CD4-positive, alpha-beta T cell (primary cell): ENCODE measurements around the gene C3orf49. TPM values are rescaled to one million over a fixed set of nuclear protein-coding genes. Genes with fewer than 3 reads are reported as not detected.

Experiments
- ATAC-seq: fragments of 200-7000 bp; cut with Tn5 transposase; one replicate; pipeline ENCODE4 v1.10.0; 2022; ENCODE audit warnings: mild to moderate bottlenecking; ENCODE audit not compliant: poor library complexity
- CTCF ChIA-PET: fragments of 350-600 bp; sonication (Branson Sonifier 250); formaldehyde crosslinking; loops from one replicate; lab custom pipeline; 2021; ENCODE audit warnings: antibody characterized with exemption, inconsistent platforms; lab: Charles Lee
- POLR2A ChIA-PET: fragments of 350-600 bp; sonication (Branson Sonifier 250); formaldehyde crosslinking; loops from one replicate; lab custom pipeline; 2021; ENCODE audit warnings: antibody characterized with exemption, inconsistent platforms; lab: Charles Lee
- DNase-seq, 14 experiments: peaks; one replicate each; pipeline ENCODE4 v3.0.0-alpha.2; 2013 to 2020; ENCODE audit warnings: mixed read lengths in 2 of 14
- H3K27ac ChIP-seq, 2 donors: one replicate each; pipeline versions ENCODE4 v1.5.1 to v1.7.0; 2013; ENCODE audit warnings: low read length in 2 of 2, low read depth in 1 of 2, mild to moderate bottlenecking in 1 of 2
- H3K27me3 ChIP-seq, 2 experiments: 1 replicate in 1 of 2; 2 replicates in 1 of 2; pipeline versions ENCODE4 v1.6.1 to v1.7.0; 2013; ENCODE audit warnings: low read length in 2 of 2, control low read depth in 1 of 2, mild to moderate bottlenecking in 1 of 2, moderate library complexity in 1 of 2; ENCODE audit not compliant: insufficient read depth in 2 of 2, control insufficient read depth in 1 of 2
- H3K36me3 ChIP-seq: one replicate; pipeline ENCODE4 v1.6.1; 2013; ENCODE audit warnings: low read length, control low read depth; ENCODE audit not compliant: insufficient read depth
- H3K4me1 ChIP-seq: one replicate; pipeline ENCODE4 v1.6.1; 2013; ENCODE audit warnings: low read length, control low read depth; ENCODE audit not compliant: insufficient read depth
- H3K4me3 ChIP-seq: one replicate; pipeline ENCODE4 v1.5.1; 2013; ENCODE audit warnings: mild to moderate bottlenecking, low read length, moderate library complexity
- H3K9me3 ChIP-seq, 2 experiments: 1 replicate in 1 of 2; 2 replicates in 1 of 2; pipeline versions ENCODE4 v1.6.1 to v1.7.0; 2013; ENCODE audit warnings: low read length in 2 of 2, mild to moderate bottlenecking in 2 of 2, control low read depth in 1 of 2, moderate library complexity in 1 of 2; ENCODE audit not compliant: control insufficient read depth in 1 of 2, insufficient read depth in 1 of 2
- H3K27ac Mint-ChIP-seq: one replicate; pipeline ENCODE4 v1.8.0; 2020; ENCODE audit warnings: mixed read lengths
- H3K27me3 Mint-ChIP-seq: one replicate; pipeline ENCODE4 v1.8.0; 2021; ENCODE audit warnings: mixed read lengths
- H3K36me3 Mint-ChIP-seq: one replicate; pipeline ENCODE4 v1.8.0; 2021; ENCODE audit warnings: low read depth, mixed read lengths
- H3K4me1 Mint-ChIP-seq: one replicate; pipeline ENCODE4 v1.8.0; 2021; ENCODE audit warnings: low read depth, mixed read lengths
- H3K4me3 Mint-ChIP-seq: one replicate; pipeline ENCODE4 v1.8.0; 2020; ENCODE audit warnings: mild to moderate bottlenecking, mixed read lengths
- H3K9me3 Mint-ChIP-seq: one replicate; pipeline ENCODE4 v1.8.0; 2020; ENCODE audit warnings: mixed read lengths
- intact Hi-C, 2 experiments: fragments of 100-400 bp; cut with DNase I in 1 of 2; cut with micrococcal nuclease in 1 of 2; formaldehyde crosslinking; loops; one replicate each; pipeline versions ENCODE4 v1.15.1 to v1.9.0; 2023 to 2025; cut with DNase I, micrococcal nuclease
- total RNA-seq, 174 experiments: library from RNA in 2 of 174; stranded (reverse) in 2 of 174; gene quantifications; one replicate each; pipeline ENCODE4 v1.2.3 and lab custom pipeline; 2021 to 2026
- TF ChIP-seq, protein P1 (sequence below): fragments of 200-600 bp; IDR thresholded peaks from one replicate; pipeline ENCODE4 v1.8.0; 2022; ENCODE audit warnings: antibody characterized with exemption, mild to moderate bottlenecking

C3orf49 gene
- total RNA-seq, 2 experiments from 2014 or later: not detected

DNA sequence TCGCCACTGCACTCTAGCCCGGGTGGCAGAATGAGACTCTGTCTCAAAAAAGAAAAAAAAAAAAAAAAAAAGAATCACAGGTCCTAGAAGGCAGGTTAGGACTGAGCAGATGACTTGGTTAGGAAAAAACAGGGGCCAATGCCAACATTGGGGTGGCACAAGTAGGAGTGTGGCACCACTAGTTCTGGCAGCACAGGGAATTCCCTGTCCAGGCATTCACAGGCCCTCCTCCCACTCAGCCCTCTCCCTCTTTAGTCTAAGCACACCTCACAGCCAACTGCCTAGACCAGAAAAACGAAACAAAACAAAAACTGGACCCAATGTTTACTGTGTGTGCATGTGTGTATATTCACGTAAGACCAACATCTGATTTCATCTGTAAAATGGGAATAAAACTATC lies 34.0 kb downstream of the C3orf49 start:
- POLR2A ChIA-PET: no interaction called here

DNA sequence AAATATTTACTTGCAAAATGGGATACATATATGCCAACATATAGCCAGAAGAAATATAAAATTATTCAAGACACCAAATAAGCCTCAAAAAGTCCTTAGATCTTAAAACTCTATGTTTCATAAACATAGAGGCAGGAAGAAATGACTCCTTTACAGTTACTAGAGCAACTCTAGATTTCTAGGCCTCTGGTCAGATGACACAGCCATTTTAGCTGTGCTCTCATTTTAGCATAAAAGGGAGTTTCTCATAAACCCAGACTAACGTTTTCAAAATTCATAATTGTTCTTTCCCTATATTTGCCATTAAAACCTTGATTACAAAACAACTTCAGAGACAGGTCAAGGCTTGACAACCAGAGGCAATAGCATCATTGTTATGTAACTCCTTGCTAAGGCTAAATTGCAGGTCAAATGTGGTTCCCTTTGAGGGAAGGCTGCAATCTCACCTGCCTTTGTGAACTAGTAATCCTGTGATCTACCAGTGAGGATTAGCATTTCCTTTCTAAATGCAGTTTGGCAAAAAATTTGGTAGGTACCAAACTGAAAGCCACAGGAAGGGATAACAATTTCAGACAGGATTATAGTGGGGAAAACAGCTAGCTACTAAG lies 36.3 kb downstream of the C3orf49 start:
- H3K4me1 Mint-ChIP-seq: peaks cover 50% of the 10 kb centered on the region

More for the DNA sequence above, 34.0 kb downstream of the C3orf49 start:
- H3K4me1 Mint-ChIP-seq: peaks cover 30% of the 10 kb centered on the region
- TF ChIP-seq, protein P1, sequence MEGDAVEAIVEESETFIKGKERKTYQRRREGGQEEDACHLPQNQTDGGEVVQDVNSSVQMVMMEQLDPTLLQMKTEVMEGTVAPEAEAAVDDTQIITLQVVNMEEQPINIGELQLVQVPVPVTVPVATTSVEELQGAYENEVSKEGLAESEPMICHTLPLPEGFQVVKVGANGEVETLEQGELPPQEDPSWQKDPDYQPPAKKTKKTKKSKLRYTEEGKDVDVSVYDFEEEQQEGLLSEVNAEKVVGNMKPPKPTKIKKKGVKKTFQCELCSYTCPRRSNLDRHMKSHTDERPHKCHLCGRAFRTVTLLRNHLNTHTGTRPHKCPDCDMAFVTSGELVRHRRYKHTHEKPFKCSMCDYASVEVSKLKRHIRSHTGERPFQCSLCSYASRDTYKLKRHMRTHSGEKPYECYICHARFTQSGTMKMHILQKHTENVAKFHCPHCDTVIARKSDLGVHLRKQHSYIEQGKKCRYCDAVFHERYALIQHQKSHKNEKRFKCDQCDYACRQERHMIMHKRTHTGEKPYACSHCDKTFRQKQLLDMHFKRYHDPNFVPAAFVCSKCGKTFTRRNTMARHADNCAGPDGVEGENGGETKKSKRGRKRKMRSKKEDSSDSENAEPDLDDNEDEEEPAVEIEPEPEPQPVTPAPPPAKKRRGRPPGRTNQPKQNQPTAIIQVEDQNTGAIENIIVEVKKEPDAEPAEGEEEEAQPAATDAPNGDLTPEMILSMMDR: no peak
- CTCF ChIA-PET: no interaction called here
- no peaks in the 10 kb centered on the region for H3K9me3 Mint-ChIP-seq
- H3K27ac ChIP-seq: no peak overlapping the region
- H3K4me3 ChIP-seq: no peak overlapping the region
- H3K4me3 Mint-ChIP-seq: no peak overlapping the region
- H3K27me3 ChIP-seq: no peaks in the 10 kb centered on the region
- H3K27ac Mint-ChIP-seq: no peak overlapping the region
- no peaks in the 10 kb centered on the region for H3K27me3 Mint-ChIP-seq
- H3K36me3 Mint-ChIP-seq: peaks cover 36% of the 10 kb centered on the region
- intact Hi-C loops: no loop called here
- DNase-seq: no peak
- H3K36me3 ChIP-seq: no peaks in the 10 kb centered on the region
- H3K4me1 ChIP-seq: no peaks in the 10 kb centered on the region
- H3K9me3 ChIP-seq: no peaks in the 10 kb centered on the region
- no peak for ATAC-seq

DNA sequence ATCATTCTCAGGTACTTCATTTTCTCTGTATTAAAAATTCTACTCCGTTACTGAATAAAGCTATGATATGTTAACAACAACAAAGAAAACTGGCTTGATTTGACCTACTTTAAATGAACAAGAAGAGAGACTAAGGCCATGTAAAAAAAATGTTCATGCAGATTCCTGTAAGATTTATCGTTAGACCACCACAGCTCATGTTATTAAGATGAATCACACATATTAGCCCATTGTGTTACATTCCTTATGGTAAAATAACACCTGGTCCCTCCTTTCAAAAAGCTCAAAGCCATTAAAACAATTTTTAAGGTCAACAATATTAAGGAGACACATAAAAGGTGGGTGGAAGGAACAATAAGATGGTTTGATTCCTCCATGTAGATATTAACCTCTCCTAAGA lies 38.2 kb downstream of the C3orf49 start:
- Histone ChIP-seq H3K36me3 (no peaks in the 10 kb centered on the region), H3K27me3 (no peaks in the 10 kb centered on the region), H3K27ac (no peak overlapping the region), H3K4me1 (peaks cover 13% of the 10 kb centered on the region), H3K4me3 (no peak overlapping the region), H3K9me3 (no peaks in the 10 kb centered on the region)
- DNase-seq: no peak
- POLR2A ChIA-PET: no interaction called here
- Mint-ChIP-seq H3K36me3 (peaks cover 16% of the 10 kb centered on the region), H3K27me3 (no peaks in the 10 kb centered on the region), H3K9me3 (no peaks in the 10 kb centered on the region), H3K4me1 (peaks cover 69% of the 10 kb centered on the region), H3K4me3 (no peak overlapping the region), H3K27ac (peak overlapping the region; percentile 6)
- CTCF ChIA-PET: no interaction called here
- intact Hi-C loops: no loop called here
- no peak for ATAC-seq
- TF ChIP-seq, protein P1: no peak

More for the DNA sequence above, 36.3 kb downstream of the C3orf49 start:
- peaks cover 10% of the 10 kb centered on the region for H3K4me1 ChIP-seq
- H3K4me3 ChIP-seq: no peak overlapping the region
- H3K27me3 ChIP-seq: no peaks in the 10 kb centered on the region
- DNase-seq (no peak), ATAC-seq (no peak)
- no peaks in the 10 kb centered on the region for H3K36me3 ChIP-seq
- intact Hi-C loops: no loop called here
- no peak overlapping the region for H3K27ac ChIP-seq
- no peaks in the 10 kb centered on the region for H3K27me3 Mint-ChIP-seq
- no peaks in the 10 kb centered on the region for H3K9me3 Mint-ChIP-seq
- CTCF ChIA-PET: no interaction called here
- no peaks in the 10 kb centered on the region for H3K9me3 ChIP-seq
- peaks cover 31% of the 10 kb centered on the region for H3K36me3 Mint-ChIP-seq
- H3K4me3 Mint-ChIP-seq: no peak overlapping the region
- peak overlapping the region; percentile 29 for H3K27ac Mint-ChIP-seq
- POLR2A ChIA-PET: no interaction called here
- TF ChIP-seq, protein P1: no peak
